HG02943 (cell line): ENCODE measurements around the gene COPE.
"Not testable (repeated sequence)": the region's sequence is repeated elsewhere in the genome, so short reads cannot be mapped to it uniquely, and the experiment has no call there.

ENCODE experiments used
- ATAC-seq: cut with Tn5 transposase; IDR thresholded peaks from one replicate; pipeline ENCODE4 v1.9.1; 2021; ENCODE audit warnings: mild to moderate bottlenecking, low read depth, moderate library complexity; ENCODE audit not compliant: unreplicated experiment

COPE gene

GRCh38 chr19:18910801-18911436 lies 8.3 kb downstream of the COPE start:
- ATAC-seq: no peak

GRCh38 chr19:18910010-18910409 lies 9.2 kb downstream of the COPE start:
- no peak for ATAC-seq

- no peak for ATAC-seq
Measured at GRCh38 chr19:18908917-18909619, 10.1 kb downstream of the COPE start.

- no peak for ATAC-seq
Measured at GRCh38 chr19:18906605-18907519, 12.3 kb downstream of the COPE start.

- ATAC-seq: no peak
Measured at GRCh38 chr19:18905513-18906236, 13.5 kb downstream of the COPE start.

- no peak for ATAC-seq
Measured at GRCh38 chr19:18905058-18905456, 14.1 kb downstream of the COPE start.

GRCh38 chr19:18904334-18905057 lies 14.7 kb downstream of the COPE start:
- ATAC-seq: no peak

GRCh38 chr19:18903156-18904037 lies 15.8 kb downstream of the COPE start:
- ATAC-seq: no peak

GRCh38 chr19:18902519-18902918 lies 16.7 kb downstream of the COPE start:
- ATAC-seq: not testable (repeated sequence)

- ATAC-seq: no peak
Measured at GRCh38 chr19:18901491-18901890, 17.7 kb downstream of the COPE start.

GRCh38 chr19:18900700-18901481 lies 18.3 kb downstream of the COPE start:
- no peak for ATAC-seq

- no peak for ATAC-seq
Measured at GRCh38 chr19:18899624-18900560, 19.3 kb downstream of the COPE start.

- ATAC-seq: no peak
Measured at GRCh38 chr19:18898607-18899408, 20.4 kb downstream of the COPE start.

GRCh38 chr19:18898081-18898606 lies 21.0 kb downstream of the COPE start:
- ATAC-seq: no peak

- no peak for ATAC-seq
Measured at GRCh38 chr19:18897094-18898029, 21.8 kb downstream of the COPE start.
